Measurements from ENCODE around the gene RALGAPA2.

The RALGAPA2 gene

GRCh38 chr20:20456741-20457140, 255.7 kb downstream of the RALGAPA2 start:
- peaks cover 23% of the 10 kb centered on the region for H3K4me1 ChIP-seq
- H3K9me3 ChIP-seq, result no peaks in the 10 kb centered on the region
- H3K27me3 ChIP-seq, result no peaks in the 10 kb centered on the region
- H3K4me2 ChIP-seq, result no peak overlapping the region
- H3K36me3 ChIP-seq, result peaks cover 13% of the 10 kb centered on the region; the same call in 1 of the 2 replicates
- no peak overlapping the region for H3K9ac ChIP-seq
- no peak for TF ChIP-seq Cebpa-rat (IDR thresholded peaks at IDR 0.05)
- no peaks in the 10 kb centered on the region; the same call in 1 of the 2 replicates for H4K20me1 ChIP-seq
- no peak overlapping the region for H3K4me3 ChIP-seq
- no peak overlapping the region for H3K27ac ChIP-seq

DNA sequence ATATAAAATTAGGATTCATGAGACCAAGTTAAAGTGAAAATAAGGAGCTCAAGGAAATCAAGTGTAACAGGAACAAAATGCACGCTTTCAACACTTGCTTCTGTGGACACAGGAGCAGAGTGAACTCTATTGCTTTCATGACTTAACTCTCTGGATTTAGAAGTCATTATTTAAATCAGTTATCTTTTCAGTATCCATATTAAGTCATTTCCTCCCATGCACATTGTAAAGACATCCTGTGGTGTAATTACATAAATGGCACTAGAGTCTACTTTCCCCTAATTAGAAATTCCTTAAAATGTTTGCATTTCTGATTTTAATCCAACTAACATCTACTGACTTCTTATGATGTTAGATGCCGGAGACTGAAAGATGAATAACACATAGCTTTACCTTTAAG, 256.5 kb downstream of the RALGAPA2 start:
- Histone ChIP-seq H3K36me3 (peaks cover 13% of the 10 kb centered on the region; the same call in 1 of the 2 replicates), H3K27ac (no peak overlapping the region), H4K20me1 (no peaks in the 10 kb centered on the region; the same call in 1 of the 2 replicates), H3K4me2 (no peak overlapping the region), H3K4me1 (peaks cover 19% of the 10 kb centered on the region), H3K27me3 (no peaks in the 10 kb centered on the region), H3K9me3 (no peaks in the 10 kb centered on the region), H3K4me3 (no peak overlapping the region), H3K9ac (no peak overlapping the region)
- TF ChIP-seq Cebpa-rat (IDR thresholded peaks at IDR 0.05), result no peak

DNA sequence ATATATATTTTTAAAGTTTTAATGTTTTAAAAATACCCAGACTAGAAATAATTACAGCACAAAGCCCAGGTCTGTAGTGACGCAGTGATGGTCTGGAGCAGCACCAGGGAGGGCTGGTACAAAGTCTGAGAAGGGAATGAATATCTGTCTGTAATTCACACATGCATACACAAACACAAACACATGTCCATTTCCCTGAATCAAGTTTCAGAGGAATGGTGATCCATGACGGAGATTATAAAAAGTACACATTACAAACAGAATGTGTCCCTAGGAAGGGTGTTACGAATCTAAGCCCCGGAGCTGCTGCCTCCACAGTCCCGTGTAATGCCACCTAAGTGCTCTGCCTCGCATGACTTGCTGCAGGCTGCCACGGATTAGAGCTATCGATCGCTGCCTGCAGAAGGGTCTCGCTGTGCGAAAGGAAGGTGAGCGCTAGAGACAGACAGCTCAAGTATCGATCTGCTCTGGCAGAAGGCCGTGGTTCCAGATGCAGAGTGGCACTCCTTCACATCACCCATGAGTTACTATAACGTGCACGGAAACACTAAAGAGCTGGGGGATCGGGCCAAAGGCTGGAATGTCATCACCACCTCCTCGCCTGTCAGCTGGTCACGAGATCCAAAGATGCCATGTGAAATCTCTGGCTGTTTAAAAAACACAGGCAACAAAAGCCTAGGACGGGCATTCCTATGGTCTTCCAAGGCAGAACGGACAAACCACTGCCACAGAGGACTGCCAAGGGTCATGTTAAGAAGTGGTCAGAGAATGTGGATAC, 257.4 kb downstream of the RALGAPA2 start:
- Histone ChIP-seq H3K4me1 (peaks cover 19% of the 10 kb centered on the region), H3K27me3 (no peaks in the 10 kb centered on the region), H3K4me2 (no peak overlapping the region), H3K9ac (no peak overlapping the region), H3K4me3 (no peak overlapping the region), H4K20me1 (no peaks in the 10 kb centered on the region; the same call in 1 of the 2 replicates), H3K9me3 (no peaks in the 10 kb centered on the region), H3K36me3 (peaks cover 13% of the 10 kb centered on the region; the same call in 1 of the 2 replicates), H3K27ac (no peak overlapping the region)
- TF ChIP-seq Cebpa-rat (IDR thresholded peaks at IDR 0.05), result no peak

DNA sequence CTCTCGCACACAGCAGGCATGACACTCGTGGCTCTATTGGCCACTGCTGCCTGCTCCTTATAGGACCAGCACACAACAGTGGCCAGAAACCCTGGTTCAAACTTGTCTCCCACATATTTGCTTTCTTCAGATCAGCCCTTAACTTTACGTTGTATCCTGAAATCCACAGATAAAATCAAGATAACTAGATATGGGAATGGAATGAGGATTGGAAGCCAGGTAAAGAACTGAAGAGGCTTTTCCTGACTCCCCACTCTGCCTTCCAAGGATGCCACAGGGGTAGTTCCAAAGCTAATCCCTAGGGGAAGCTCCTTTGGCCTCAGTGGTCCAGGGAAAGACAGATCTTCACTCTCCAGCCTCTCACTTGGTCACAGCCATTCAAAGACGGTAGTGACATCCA, 258.1 kb downstream of the RALGAPA2 start:
- Histone ChIP-seq H3K4me3 (no peak overlapping the region), H3K4me2 (no peak overlapping the region), H4K20me1 (no peaks in the 10 kb centered on the region; the same call in 1 of the 2 replicates), H3K27ac (no peak overlapping the region), H3K9ac (no peak overlapping the region), H3K9me3 (no peaks in the 10 kb centered on the region), H3K36me3 (peaks cover 13% of the 10 kb centered on the region; the same call in 1 of the 2 replicates), H3K27me3 (no peaks in the 10 kb centered on the region), H3K4me1 (peaks cover 19% of the 10 kb centered on the region)
- TF ChIP-seq Cebpa-rat (IDR thresholded peaks at IDR 0.05), result no peak

- Histone ChIP-seq H3K27ac (no peak overlapping the region), H3K9ac (no peak overlapping the region), H3K27me3 (no peaks in the 10 kb centered on the region), H3K4me1 (peaks cover 19% of the 10 kb centered on the region), H3K9me3 (no peaks in the 10 kb centered on the region), H3K4me2 (peak overlapping the region; percentile 74), H3K4me3 (no peak overlapping the region), H3K36me3 (peaks cover 7% of the 10 kb centered on the region; the same call in 1 of the 2 replicates), H4K20me1 (no peaks in the 10 kb centered on the region; the same call in 1 of the 2 replicates)
- TF ChIP-seq Cebpa-rat (IDR thresholded peaks at IDR 0.05), result no peak
Observed at GRCh38 chr20:20452254-20452676, 260.2 kb downstream of the RALGAPA2 start.

GRCh38 chr20:20450521-20450920, 261.9 kb downstream of the RALGAPA2 start:
- Histone ChIP-seq H3K9ac (no peak overlapping the region), H3K9me3 (no peaks in the 10 kb centered on the region), H3K27ac (no peak overlapping the region), H3K27me3 (no peaks in the 10 kb centered on the region), H3K36me3 (peaks cover 7% of the 10 kb centered on the region; the same call in 1 of the 2 replicates), H4K20me1 (no peaks in the 10 kb centered on the region), H3K4me1 (peaks cover 19% of the 10 kb centered on the region), H3K4me3 (no peak overlapping the region), H3K4me2 (no peak overlapping the region)
- TF ChIP-seq Cebpa-rat (IDR thresholded peaks at IDR 0.05), result no peak

DNA sequence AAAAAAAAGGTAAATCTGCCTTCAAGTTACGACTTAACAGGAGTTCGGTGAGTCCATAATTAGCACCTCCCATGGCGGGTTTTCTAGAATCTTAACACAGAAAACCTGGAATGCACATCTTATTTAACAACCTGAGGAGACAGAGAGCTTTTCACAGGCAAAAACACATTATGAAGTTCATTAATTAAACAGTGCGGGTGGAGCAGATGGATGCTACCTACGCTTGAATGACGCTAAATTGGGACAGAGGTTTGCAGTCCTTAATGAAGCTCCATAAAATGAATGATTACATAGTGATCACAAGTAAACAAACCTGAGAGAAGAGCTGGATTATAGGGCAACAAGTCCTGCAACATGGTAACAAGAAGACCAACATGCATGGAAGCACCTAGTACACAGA, 263.6 kb downstream of the RALGAPA2 start:
- Histone ChIP-seq H3K27ac (no peak overlapping the region), H4K20me1 (no peaks in the 10 kb centered on the region)

GRCh38 chr20:20447196-20447595, 265.2 kb downstream of the RALGAPA2 start:
- H3K27ac ChIP-seq, result no peak overlapping the region
- no peaks in the 10 kb centered on the region for H3K27me3 ChIP-seq
- no peaks in the 10 kb centered on the region for H3K9me3 ChIP-seq
- H3K9ac ChIP-seq, result no peak overlapping the region
- no peaks in the 10 kb centered on the region for H4K20me1 ChIP-seq
- H3K4me1 ChIP-seq, result peaks cover 20% of the 10 kb centered on the region
- no peak for TF ChIP-seq Cebpa-rat (IDR thresholded peaks at IDR 0.05)
- no peak overlapping the region for H3K4me3 ChIP-seq
- no peaks in the 10 kb centered on the region for H3K36me3 ChIP-seq
- no peak overlapping the region for H3K4me2 ChIP-seq

More for the DNA sequence above, 263.6 kb downstream of the RALGAPA2 start:
- H3K9me3 ChIP-seq, result no peaks in the 10 kb centered on the region
- H3K4me1 ChIP-seq, result peaks cover 21% of the 10 kb centered on the region
- no peak overlapping the region for H3K4me3 ChIP-seq
- no peak overlapping the region for H3K9ac ChIP-seq
- H3K36me3 ChIP-seq, result no peaks in the 10 kb centered on the region
- no peak overlapping the region for H3K4me2 ChIP-seq
- no peak for TF ChIP-seq Cebpa-rat (IDR thresholded peaks at IDR 0.05)
- H3K27me3 ChIP-seq, result no peaks in the 10 kb centered on the region

DNA sequence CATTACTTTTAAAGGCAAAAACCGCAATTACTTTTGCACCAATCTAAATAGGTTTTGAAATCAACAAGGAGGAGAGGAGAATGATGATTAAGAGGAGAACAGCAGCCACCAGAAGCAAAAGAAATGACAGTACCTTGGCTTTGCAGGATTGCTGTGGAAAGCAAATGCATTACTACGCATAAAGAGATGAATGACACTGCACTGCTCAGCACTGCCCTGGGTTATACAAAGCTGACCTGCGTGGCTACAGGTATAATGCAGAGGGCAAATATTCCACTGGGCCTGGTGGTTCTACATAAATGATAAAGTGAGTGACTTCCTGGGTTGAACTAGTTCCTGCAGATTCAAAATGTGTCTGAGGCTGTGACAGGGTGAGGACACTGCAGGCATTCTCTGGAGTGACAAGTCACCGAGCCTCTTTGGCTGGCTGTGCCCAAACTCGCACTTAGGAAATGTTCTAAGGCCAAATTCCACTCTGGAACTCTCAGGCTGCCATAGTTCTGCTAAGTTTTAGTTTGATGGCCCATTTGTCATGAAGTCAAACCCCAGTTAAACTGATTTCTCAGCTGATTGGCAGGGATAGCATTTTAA, 265.9 kb downstream of the RALGAPA2 start:
- no peak overlapping the region for H3K4me2 ChIP-seq
- no peak overlapping the region for H3K9ac ChIP-seq
- H3K36me3 ChIP-seq, result no peaks in the 10 kb centered on the region
- no peaks in the 10 kb centered on the region for H3K27me3 ChIP-seq
- H4K20me1 ChIP-seq, result no peaks in the 10 kb centered on the region
- no peak overlapping the region for H3K4me3 ChIP-seq
- H3K9me3 ChIP-seq, result no peaks in the 10 kb centered on the region
- TF ChIP-seq Cebpa-rat (IDR thresholded peaks at IDR 0.05), result no peak
- no peak overlapping the region for H3K27ac ChIP-seq
- H3K4me1 ChIP-seq, result peaks cover 15% of the 10 kb centered on the region

DNA sequence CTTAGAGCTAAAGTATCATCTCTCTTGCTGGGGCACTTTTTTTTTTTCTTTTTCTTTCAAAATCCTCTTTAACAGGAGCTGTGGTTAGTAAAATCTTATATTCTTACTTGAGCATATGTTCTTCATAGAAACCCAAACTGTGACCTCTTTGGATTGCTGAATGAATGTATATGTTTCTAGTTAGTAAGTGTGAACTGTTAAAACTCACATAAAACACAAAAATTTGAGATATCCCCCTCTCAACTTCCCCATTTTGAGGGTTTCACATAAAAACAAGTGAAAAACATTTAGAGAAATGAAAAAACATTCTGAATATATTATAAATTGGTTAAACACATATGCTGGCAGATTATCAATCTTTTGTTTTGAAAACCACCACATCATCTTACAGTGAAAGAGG, 266.4 kb downstream of the RALGAPA2 start:
- H3K4me2 ChIP-seq, result no peak overlapping the region
- peaks cover 15% of the 10 kb centered on the region for H3K4me1 ChIP-seq
- H3K36me3 ChIP-seq, result no peaks in the 10 kb centered on the region
- H4K20me1 ChIP-seq, result no peaks in the 10 kb centered on the region
- no peak overlapping the region for H3K4me3 ChIP-seq
- no peak overlapping the region for H3K9ac ChIP-seq
- no peaks in the 10 kb centered on the region for H3K27me3 ChIP-seq
- no peak for TF ChIP-seq Cebpa-rat (IDR thresholded peaks at IDR 0.05)
- no peak overlapping the region for H3K27ac ChIP-seq
- H3K9me3 ChIP-seq, result no peaks in the 10 kb centered on the region
